ENCODE data around the gene FGF12.

DNA sequence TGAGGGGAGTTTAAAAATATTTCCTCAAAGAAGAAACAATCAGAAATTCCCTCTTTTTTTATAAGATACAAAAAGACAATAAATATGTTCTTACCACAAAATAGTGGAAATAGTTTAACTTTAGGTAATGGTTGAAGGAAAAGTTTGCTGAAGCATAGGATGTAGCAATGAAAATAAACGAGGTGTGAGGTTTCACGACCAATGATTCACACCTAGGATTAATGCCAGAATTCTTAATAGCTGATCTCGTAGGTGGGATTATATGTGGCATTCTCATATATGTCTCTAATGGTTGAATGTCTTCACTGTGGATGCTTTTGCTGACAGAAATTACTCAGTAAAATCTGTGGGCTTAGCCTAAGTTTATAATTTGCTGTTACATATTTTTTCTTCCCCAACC is 467.7 kb downstream of the FGF12 start:
- TF ChIP-seq POLR2A (IDR thresholded peaks at IDR 0.05) (no peak), CTCF (IDR thresholded peaks at IDR 0.05) (no peak)
